HEK293 (cell line): ENCODE measurements around the gene MOSPD3.

Experiments used
- GLI4 ChIP-seq: fragments of 450-650 bp; formaldehyde crosslinking; IDR thresholded peaks from 2 replicates; pipeline ENCODE4 v1.5.1; 2016; ENCODE audit warnings: missing biosample characterization, missing genetic modification characterization
- GLIS1 ChIP-seq: fragments of 450-650 bp; formaldehyde crosslinking; IDR thresholded peaks from 2 replicates; pipeline ENCODE4 v1.5.1; 2016; ENCODE audit warnings: missing biosample characterization, missing genetic modification characterization
- KLF16 ChIP-seq: fragments of 450-650 bp; formaldehyde crosslinking; IDR thresholded peaks from 2 replicates; pipeline ENCODE4 v1.5.1; 2017; ENCODE audit warnings: missing biosample characterization, missing genetic modification characterization
- KLF9 ChIP-seq: fragments of 450-650 bp; formaldehyde crosslinking; IDR thresholded peaks from 2 replicates; pipeline ENCODE4 v1.5.1; 2016; ENCODE audit warnings: missing biosample characterization, missing genetic modification characterization, low read depth
- MZF1 ChIP-seq: fragments of 450-650 bp; formaldehyde crosslinking; IDR thresholded peaks from 2 replicates; pipeline ENCODE4 v1.5.1; 2017; ENCODE audit warnings: missing biosample characterization, missing genetic modification characterization, borderline replicate concordance
- PRDM1 ChIP-seq: fragments of 450-650 bp; formaldehyde crosslinking; IDR thresholded peaks from 2 replicates; pipeline ENCODE4; 2016; ENCODE audit warnings: missing biosample characterization, missing genetic modification characterization
- SETDB1 ChIP-seq: IDR thresholded peaks from one replicate; pipeline ENCODE4 v1.6.1; 2017; ENCODE audit warnings: mild to moderate bottlenecking, low read length, moderate library complexity, mixed read lengths; ENCODE audit not compliant: insufficient read length
- ZBTB8A ChIP-seq: fragments of 450-650 bp; formaldehyde crosslinking; IDR thresholded peaks from 2 replicates; pipeline ENCODE4 v1.5.1; 2016; ENCODE audit warnings: missing biosample characterization, missing genetic modification characterization
- ZNF146 ChIP-seq: fragments of 450-650 bp; formaldehyde crosslinking; IDR thresholded peaks from 2 replicates; pipeline ENCODE4 v1.5.1; 2016; ENCODE audit warnings: missing biosample characterization, missing genetic modification characterization
- ZNF239 ChIP-seq: fragments of 450-650 bp; formaldehyde crosslinking; IDR thresholded peaks from 2 replicates; pipeline ENCODE4 v1.5.1; 2016; ENCODE audit warnings: missing biosample characterization, missing genetic modification characterization
- ZNF274 ChIP-seq, 2 experiments: fragments of 200-500 bp in 1 of 2; fragments of 450-650 bp in 1 of 2; sonication (Bioruptor generic) in 1 of 2; formaldehyde crosslinking in 1 of 2; IDR thresholded peaks; 2 replicates each; pipeline versions ENCODE4 v1.5.1 to v1.6.1; 2014 to 2016; ENCODE audit warnings: borderline replicate concordance in 1 of 2, inconsistent platforms in 1 of 2, low read length in 1 of 2, missing biosample characterization in 1 of 2, missing genetic modification characterization in 1 of 2
- ZNF324 ChIP-seq: fragments of 450-650 bp; formaldehyde crosslinking; IDR thresholded peaks from 2 replicates; pipeline ENCODE4 v1.5.1; 2016; ENCODE audit warnings: missing biosample characterization, missing genetic modification characterization
- ZNF433 ChIP-seq: fragments of 450-650 bp; formaldehyde crosslinking; IDR thresholded peaks from 2 replicates; pipeline ENCODE4 v1.5.1; 2016; ENCODE audit warnings: missing biosample characterization, missing genetic modification characterization, low read depth
- ZNF501 ChIP-seq: fragments of 450-650 bp; formaldehyde crosslinking; IDR thresholded peaks from 2 replicates; pipeline ENCODE4 v1.5.1; 2016; ENCODE audit warnings: missing biosample characterization, missing genetic modification characterization
- ZNF514 ChIP-seq: fragments of 450-650 bp; formaldehyde crosslinking; IDR thresholded peaks from 2 replicates; pipeline ENCODE4 v1.5.1; 2016; ENCODE audit warnings: missing biosample characterization, missing genetic modification characterization
- ZNF521 ChIP-seq: fragments of 450-650 bp; formaldehyde crosslinking; IDR thresholded peaks from 2 replicates; pipeline ENCODE4 v1.5.1; 2017; ENCODE audit warnings: missing biosample characterization, mild to moderate bottlenecking, missing genetic modification characterization
- ZNF529 ChIP-seq: fragments of 450-650 bp; formaldehyde crosslinking; IDR thresholded peaks from 2 replicates; pipeline ENCODE4 v1.5.1; 2017; ENCODE audit warnings: missing genetic modification characterization, missing biosample characterization; ENCODE audit not compliant: insufficient replicate concordance
- ZNF677 ChIP-seq: fragments of 450-650 bp; IDR thresholded peaks from 2 replicates; pipeline ENCODE4 v1.5.0; 2018; ENCODE audit warnings: missing biosample characterization, mild to moderate bottlenecking, missing genetic modification characterization, moderate library complexity
- ZNF701 ChIP-seq: fragments of 450-650 bp; formaldehyde crosslinking; IDR thresholded peaks from 2 replicates; pipeline ENCODE4 v1.5.1; 2016; ENCODE audit warnings: missing biosample characterization, missing genetic modification characterization
- ZNF76 ChIP-seq: fragments of 450-650 bp; formaldehyde crosslinking; IDR thresholded peaks from 2 replicates; pipeline ENCODE4; 2016; ENCODE audit warnings: low read depth, missing biosample characterization, missing genetic modification characterization, borderline replicate concordance
- ZNF785 ChIP-seq: fragments of 450-650 bp; formaldehyde crosslinking; IDR thresholded peaks from 2 replicates; pipeline ENCODE4 v1.5.1; 2016; ENCODE audit warnings: missing biosample characterization, missing genetic modification characterization
- ZSCAN30 ChIP-seq: fragments of 450-650 bp; IDR thresholded peaks from 2 replicates; pipeline ENCODE4 v1.5.1; 2018; ENCODE audit warnings: missing biosample characterization, mild to moderate bottlenecking, missing genetic modification characterization, moderate library complexity
- TF ChIP-seq, protein P1 (sequence below): fragments of 450-650 bp; formaldehyde crosslinking; IDR thresholded peaks from 2 replicates; pipeline ENCODE4 v1.5.1; 2016; ENCODE audit warnings: missing biosample characterization, missing genetic modification characterization
- TF ChIP-seq, protein P2 (sequence below): fragments of 450-650 bp; formaldehyde crosslinking; IDR thresholded peaks from 2 replicates; pipeline ENCODE4 v1.5.1; 2016; ENCODE audit warnings: missing biosample characterization, missing genetic modification characterization
- TF ChIP-seq, protein P3 (sequence below): fragments of 450-650 bp; formaldehyde crosslinking; IDR thresholded peaks from 2 replicates; pipeline ENCODE4 v1.5.1; 2016; ENCODE audit warnings: missing biosample characterization, missing genetic modification characterization
- TF ChIP-seq, protein P4 (sequence below): fragments of 450-650 bp; formaldehyde crosslinking; IDR thresholded peaks from 2 replicates; pipeline ENCODE4 v1.5.0; 2017; ENCODE audit warnings: missing biosample characterization, missing genetic modification characterization, borderline replicate concordance
- TF ChIP-seq, protein P5 (sequence below): fragments of 450-650 bp; formaldehyde crosslinking; optimal IDR thresholded peaks from 2 replicates; pipeline ENCODE3; 2016; ENCODE audit warnings: missing biosample characterization, mild to moderate bottlenecking, missing genetic modification characterization
- TF ChIP-seq, protein P6 (sequence below): fragments of 450-650 bp; IDR thresholded peaks from 2 replicates; pipeline ENCODE4 v1.5.1; 2018; ENCODE audit warnings: missing biosample characterization, missing genetic modification characterization

The MOSPD3 gene

DNA sequence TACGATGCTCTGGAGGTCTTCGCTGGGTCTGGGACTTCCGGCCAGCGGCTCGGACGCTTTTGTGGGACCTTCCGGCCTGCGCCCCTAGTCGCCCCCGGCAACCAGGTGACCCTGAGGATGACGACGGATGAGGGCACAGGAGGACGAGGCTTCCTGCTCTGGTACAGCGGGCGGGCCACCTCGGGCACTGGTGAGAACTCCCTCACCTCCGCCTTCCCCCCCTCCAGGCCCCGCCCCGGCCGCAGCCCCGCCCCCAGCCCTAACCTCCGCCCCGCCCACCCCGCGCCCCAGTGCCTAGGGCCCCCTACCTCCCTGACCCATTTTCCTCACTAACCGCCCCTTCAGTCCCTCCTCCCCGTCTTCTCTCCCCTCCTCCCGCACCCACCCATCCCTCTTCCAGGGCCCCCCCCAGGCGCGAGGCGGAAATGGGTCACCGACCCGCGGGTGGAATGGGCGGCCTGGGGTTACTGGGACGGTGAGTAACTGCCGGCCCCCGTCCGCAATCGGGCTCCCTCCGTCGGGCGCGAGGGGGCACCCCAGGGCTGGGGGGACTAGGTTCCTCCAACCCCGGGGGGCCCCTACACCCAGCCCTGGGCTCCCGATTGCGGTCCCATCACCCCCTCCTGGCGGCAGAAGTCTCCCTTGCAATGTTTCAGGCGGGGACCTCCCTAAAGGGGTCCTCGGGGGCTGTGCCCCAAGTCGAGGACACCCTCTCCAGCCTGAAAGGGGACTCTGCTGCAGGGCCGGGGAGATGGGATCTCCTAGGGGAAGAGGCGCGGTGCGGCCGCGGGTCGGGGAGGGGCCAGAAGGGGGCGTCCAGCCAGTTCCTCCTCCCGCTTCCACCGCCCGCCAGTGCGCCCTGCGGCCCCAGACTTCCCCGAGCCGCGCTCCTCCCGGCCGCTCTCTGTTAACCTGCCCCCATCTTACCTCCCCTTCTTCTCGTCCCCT lies 8.0 kb upstream of the MOSPD3 start (continued):
- TF ChIP-seq ZNF274 (IDR thresholded peaks at IDR 0.05; ENCODE audit: low read length) (no peak), ZNF274 (tag by site-specific recombination; IDR thresholded peaks at IDR 0.05; ENCODE audit: borderline replicate concordance) (no peak), ZNF514 (tag by site-specific recombination) (no peak), ZNF324 (tag by site-specific recombination) (0 out of 2 replicates have a peak, but pooled peaks have one; percentile 16), ZBTB8A (tag by site-specific recombination) (peak; percentile 96), MZF1 (0 out of 2 replicates have a peak, but pooled peaks have one; percentile 40), ZNF433 (tag by site-specific recombination) (no peak), ZNF785 (no peak), PRDM1 (tag by site-specific recombination) (no peak), ZNF521 (tag by site-specific recombination) (no peak), ZNF677 (tag by site-specific recombination) (no peak), ZNF146 (tag by site-specific recombination) (no peak), KLF9 (no peak; the same call in 1 of the 2 replicates), ZSCAN30 (tag by site-specific recombination) (0 out of 2 replicates have a peak, but pooled peaks have one; percentile 12), ZNF501 (tag by site-specific recombination) (0 out of 2 replicates have a peak, but pooled peaks have one; percentile 20), ZNF239 (tag by site-specific recombination) (no peak), ZNF701 (tag by site-specific recombination) (no peak), GLIS1 (tag by site-specific recombination) (peak; percentile 84), GLI4 (tag by site-specific recombination) (no peak), SETDB1 (no peak), KLF16 (peak; percentile 62; the same call in 1 of the 2 replicates), ZNF76 (peak; percentile 59; the same call in 1 of the 2 replicates), ZNF529 (no peak)
- TF ChIP-seq, protein P1, sequence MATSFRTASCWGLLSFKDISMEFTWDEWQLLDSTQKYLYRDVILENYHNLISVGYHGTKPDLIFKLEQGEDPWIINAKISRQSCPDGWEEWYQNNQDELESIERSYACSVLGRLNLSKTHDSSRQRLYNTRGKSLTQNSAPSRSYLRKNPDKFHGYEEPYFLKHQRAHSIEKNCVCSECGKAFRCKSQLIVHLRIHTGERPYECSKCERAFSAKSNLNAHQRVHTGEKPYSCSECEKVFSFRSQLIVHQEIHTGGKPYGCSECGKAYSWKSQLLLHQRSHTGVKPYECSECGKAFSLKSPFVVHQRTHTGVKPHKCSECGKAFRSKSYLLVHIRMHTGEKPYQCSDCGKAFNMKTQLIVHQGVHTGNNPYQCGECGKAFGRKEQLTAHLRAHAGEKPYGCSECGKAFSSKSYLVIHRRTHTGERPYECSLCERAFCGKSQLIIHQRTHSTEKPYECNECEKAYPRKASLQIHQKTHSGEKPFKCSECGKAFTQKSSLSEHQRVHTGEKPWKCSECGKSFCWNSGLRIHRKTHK (tag by site-specific recombination), result no peak
- TF ChIP-seq, protein P2, sequence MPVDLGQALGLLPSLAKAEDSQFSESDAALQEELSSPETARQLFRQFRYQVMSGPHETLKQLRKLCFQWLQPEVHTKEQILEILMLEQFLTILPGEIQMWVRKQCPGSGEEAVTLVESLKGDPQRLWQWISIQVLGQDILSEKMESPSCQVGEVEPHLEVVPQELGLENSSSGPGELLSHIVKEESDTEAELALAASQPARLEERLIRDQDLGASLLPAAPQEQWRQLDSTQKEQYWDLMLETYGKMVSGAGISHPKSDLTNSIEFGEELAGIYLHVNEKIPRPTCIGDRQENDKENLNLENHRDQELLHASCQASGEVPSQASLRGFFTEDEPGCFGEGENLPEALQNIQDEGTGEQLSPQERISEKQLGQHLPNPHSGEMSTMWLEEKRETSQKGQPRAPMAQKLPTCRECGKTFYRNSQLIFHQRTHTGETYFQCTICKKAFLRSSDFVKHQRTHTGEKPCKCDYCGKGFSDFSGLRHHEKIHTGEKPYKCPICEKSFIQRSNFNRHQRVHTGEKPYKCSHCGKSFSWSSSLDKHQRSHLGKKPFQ (tag by site-specific recombination), result peak; percentile 75
- TF ChIP-seq, protein P3, sequence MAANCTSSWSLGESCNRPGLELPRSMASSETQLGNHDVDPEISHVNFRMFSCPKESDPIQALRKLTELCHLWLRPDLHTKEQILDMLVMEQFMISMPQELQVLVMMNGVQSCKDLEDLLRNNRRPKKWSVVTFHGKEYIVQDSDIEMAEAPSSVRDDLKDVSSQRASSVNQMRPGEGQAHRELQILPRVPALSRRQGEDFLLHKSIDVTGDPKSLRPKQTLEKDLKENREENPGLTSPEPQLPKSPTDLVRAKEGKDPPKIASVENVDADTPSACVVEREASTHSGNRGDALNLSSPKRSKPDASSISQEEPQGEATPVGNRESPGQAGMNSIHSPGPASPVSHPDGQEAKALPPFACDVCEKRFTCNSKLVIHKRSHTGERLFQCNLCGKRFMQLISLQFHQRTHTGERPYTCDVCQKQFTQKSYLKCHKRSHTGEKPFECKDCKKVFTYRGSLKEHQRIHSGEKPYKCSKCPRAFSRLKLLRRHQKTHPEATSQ (tag by site-specific recombination), result no peak
- TF ChIP-seq, protein P4, sequence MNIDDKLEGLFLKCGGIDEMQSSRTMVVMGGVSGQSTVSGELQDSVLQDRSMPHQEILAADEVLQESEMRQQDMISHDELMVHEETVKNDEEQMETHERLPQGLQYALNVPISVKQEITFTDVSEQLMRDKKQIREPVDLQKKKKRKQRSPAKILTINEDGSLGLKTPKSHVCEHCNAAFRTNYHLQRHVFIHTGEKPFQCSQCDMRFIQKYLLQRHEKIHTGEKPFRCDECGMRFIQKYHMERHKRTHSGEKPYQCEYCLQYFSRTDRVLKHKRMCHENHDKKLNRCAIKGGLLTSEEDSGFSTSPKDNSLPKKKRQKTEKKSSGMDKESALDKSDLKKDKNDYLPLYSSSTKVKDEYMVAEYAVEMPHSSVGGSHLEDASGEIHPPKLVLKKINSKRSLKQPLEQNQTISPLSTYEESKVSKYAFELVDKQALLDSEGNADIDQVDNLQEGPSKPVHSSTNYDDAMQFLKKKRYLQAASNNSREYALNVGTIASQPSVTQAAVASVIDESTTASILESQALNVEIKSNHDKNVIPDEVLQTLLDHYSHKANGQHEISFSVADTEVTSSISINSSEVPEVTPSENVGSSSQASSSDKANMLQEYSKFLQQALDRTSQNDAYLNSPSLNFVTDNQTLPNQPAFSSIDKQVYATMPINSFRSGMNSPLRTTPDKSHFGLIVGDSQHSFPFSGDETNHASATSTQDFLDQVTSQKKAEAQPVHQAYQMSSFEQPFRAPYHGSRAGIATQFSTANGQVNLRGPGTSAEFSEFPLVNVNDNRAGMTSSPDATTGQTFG (tag by site-specific recombination), result no peak
- TF ChIP-seq, protein P5, sequence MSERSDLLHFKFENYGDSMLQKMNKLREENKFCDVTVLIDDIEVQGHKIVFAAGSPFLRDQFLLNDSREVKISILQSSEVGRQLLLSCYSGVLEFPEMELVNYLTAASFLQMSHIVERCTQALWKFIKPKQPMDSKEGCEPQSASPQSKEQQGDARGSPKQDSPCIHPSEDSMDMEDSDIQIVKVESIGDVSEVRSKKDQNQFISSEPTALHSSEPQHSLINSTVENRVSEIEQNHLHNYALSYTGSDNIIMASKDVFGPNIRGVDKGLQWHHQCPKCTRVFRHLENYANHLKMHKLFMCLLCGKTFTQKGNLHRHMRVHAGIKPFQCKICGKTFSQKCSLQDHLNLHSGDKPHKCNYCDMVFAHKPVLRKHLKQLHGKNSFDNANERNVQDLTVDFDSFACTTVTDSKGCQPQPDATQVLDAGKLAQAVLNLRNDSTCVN (tag by site-specific recombination), result peak; percentile 37
- TF ChIP-seq, protein P6, sequence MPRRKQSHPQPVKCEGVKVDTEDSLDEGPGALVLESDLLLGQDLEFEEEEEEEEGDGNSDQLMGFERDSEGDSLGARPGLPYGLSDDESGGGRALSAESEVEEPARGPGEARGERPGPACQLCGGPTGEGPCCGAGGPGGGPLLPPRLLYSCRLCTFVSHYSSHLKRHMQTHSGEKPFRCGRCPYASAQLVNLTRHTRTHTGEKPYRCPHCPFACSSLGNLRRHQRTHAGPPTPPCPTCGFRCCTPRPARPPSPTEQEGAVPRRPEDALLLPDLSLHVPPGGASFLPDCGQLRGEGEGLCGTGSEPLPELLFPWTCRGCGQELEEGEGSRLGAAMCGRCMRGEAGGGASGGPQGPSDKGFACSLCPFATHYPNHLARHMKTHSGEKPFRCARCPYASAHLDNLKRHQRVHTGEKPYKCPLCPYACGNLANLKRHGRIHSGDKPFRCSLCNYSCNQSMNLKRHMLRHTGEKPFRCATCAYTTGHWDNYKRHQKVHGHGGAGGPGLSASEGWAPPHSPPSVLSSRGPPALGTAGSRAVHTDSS (tag by site-specific recombination), result no peak
